HuH-7.5 (cell line): ENCODE results near the gene ARPP21.
"Not testable (repeated sequence)": the region's sequence is repeated elsewhere in the genome, so short reads cannot be mapped to it uniquely, and the experiment has no call there.

Source experiments
- DNase-seq: peaks from one replicate; pipeline ENCODE4 v3.0.0; 2011; ENCODE audit warnings: low spot score

The ARPP21 gene

GRCh38 chr3:35639254-35640186, at the start of gene ARPP21:
Gene ARPP21, plus strand, starts transcription at chr3:35639525. Its CDS starts 42,227 bp downstream, at chr3:35681752.
- DNase-seq = peak; percentile 61

- no peak for DNase-seq
Observed at GRCh38 chr3:35592589-35593295, 46.6 kb upstream of the ARPP21 start.

- DNase-seq = no peak
Observed at GRCh38 chr3:35594739-35595138, 44.6 kb upstream of the ARPP21 start.

- no peak for DNase-seq
Observed at GRCh38 chr3:35596335-35596995, 42.9 kb upstream of the ARPP21 start.

DNA sequence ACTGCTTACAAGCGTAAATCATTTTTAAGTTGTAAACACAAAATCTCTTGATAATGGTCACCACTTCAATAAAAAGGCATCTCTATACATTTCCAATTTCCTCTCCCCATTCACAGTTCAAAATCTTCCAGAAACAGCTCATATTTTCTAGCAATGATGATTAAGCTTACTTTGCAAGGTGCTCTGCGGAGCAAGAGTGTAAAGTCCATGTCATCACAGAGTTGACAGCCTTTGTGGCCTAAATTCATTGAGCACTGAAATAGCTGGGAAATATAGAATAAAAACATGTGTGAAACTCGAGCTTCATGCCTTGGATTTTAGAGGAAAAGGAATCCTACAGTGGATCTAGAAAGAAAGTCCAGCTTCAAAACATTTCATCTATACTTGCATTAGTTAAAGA, 41.8 kb upstream of the ARPP21 start:
- DNase-seq = no peak

DNA sequence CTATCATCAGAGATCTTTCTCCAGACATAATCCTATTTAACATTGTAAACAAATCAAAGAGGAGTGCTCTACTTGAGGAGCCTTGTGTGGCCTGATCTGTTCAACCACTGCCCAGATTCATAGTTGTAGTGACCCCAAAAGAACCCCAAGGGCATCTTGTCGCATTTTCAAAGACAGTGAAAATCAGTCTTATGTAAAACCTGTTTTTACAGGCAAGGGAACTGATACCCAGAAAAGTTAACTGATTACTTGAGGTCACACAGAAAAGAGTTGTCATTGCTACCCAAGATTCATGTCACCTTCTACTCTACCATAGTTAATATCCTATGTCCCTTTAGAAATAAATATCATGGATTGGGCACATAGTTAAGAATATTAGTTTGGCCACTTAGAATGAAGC, 40.5 kb upstream of the ARPP21 start:
- no peak for DNase-seq

- DNase-seq = no peak
Observed at GRCh38 chr3:35601959-35602358, 37.4 kb upstream of the ARPP21 start.

- DNase-seq = no peak
Observed at GRCh38 chr3:35602395-35602936, 36.9 kb upstream of the ARPP21 start.

GRCh38 chr3:35616346-35616745, 23.0 kb upstream of the ARPP21 start:
- no peak for DNase-seq

GRCh38 chr3:35617370-35617769, 22.0 kb upstream of the ARPP21 start:
- no peak for DNase-seq

DNA sequence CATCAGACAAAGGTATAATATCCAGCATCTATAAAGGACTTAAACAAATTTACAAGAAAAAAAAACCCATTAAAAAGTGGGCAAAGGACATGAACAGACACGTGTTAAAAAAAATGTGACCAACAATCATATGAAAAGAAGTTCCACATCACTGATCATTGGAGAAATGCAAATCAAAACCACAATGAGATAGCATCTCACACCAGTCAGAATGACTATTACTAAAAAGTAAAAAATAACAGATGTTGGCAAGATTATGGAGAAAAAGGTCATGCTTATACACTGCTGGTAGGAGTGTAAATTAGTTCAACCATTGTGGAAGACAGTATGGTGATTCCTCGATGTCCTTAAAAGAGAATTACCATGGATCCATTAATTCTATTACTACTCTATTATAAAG, 19.1 kb upstream of the ARPP21 start:
- not testable (repeated sequence) for DNase-seq

DNA sequence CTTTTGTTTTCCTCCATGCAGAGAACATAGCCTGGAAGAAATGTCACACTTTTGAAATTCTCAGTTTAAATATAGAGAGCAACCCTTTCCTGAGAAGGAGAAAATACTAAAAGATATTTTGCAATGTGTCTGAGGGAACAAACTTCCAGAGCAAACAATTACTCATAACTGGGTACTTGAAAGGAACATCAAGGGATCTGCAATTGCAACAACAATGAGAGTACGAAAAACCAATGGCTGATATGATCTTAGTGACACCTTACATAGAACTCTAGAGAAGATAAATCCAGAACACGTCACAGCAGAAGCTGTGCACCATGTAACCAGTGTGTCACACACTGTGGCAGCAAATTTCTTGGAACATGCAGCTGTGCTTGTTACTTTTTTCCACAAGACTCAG, 14.6 kb upstream of the ARPP21 start:
- DNase-seq = no peak

GRCh38 chr3:35633332-35634124, 5.8 kb upstream of the ARPP21 start:
- DNase-seq = no peak

DNA sequence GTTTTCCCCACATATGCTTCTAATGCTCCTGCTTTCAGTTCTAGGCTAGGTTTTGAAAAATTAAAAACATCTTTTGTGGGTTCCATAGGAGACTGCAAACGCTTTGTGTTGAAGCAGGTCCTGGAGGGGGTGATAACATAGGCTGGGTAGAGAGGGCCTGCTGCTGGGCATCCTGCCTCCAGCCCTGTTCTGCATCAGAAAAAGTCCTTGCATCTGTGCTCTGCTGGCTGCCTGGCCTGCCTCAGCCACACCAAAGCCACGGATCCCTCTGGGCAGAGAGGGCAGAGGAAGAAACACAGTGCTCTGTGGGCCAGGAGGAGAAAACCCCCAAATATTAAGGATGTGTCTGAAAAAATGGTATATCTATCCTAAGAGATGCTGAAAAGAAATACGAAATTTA, 3.9 kb upstream of the ARPP21 start:
- no peak for DNase-seq

DNA sequence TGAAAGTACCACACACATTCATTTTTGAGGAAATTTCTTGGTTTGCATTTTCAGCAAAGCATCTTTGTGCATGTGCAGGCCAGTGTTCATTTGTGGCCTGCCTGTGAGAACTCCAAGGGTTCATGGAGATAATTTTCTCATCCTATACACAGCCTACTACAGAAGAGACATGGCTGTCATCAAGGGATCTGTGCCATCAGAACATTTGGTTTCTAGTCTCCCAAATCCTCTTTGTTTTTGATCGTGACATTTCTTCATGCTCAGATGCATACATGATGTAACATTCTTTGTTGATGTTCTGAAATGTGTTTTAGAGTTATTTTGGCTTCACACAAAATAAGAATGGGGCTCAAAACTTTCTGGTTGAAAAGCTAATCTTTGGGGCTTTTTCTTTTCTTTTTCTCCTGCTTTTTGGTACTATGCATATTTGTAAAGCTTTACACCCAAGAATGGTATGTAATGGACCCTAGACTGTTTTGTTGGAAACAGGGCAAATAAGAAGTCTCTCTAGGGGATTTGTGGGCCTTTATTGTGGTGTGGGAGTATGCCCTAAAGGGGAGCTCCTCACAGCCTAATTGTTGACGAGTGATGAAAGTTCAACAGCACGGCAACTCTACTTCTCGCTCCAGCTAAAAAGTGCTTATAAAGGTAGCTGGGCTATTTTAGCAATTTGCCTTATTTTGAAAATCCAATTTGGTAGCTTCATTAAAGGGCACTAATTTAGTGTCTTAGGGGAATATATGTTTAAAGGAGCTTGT, 3.2 kb upstream of the ARPP21 start:
- DNase-seq = no peak

GRCh38 chr3:35638251-35638979, 910 bp upstream of the ARPP21 start:
- DNase-seq = no peak

DNA sequence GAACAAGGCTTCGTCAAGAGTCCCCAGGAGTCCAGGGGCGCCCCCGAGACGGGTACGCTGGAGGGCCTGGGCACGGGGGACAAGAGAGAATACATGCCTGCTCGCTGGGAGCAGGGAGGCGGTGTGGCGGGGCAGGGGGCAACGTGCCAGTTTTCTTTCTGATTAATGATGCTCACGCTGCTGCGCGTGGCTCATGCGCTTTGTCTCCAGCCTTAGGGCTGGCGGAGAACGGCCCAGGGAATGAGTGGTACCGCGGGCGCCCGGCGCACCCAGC, 408 bp upstream of the ARPP21 start:
- no peak for DNase-seq

- no peak for DNase-seq
Observed at GRCh38 chr3:35640190-35641165, 1.2 kb downstream of the ARPP21 start.

DNA sequence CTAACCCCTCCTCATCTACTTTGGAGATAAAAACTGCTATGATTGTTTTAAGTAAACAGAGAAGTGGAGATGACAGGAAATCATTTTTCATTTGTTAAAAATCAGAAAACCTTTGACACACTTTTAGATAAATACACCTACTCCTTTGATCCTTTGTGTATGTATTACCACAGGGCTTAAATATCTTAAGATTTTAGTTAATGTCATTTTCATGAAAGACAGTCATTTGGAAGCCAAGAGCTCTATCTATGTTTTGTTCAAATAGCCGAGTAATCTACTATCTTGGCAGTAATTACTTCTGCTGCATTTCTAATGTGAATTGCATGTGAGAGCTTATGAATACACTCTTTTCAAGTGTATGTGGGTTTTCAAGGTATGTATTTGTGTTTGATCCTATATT, 2.0 kb downstream of the ARPP21 start:
- DNase-seq = no peak
